Panc1 (cell line): Measurements from ENCODE around the gene MYO6. TPM values are rescaled to one million over a fixed set of nuclear protein-coding genes. Genes with fewer than 3 reads are reported as not detected.

Source experiments
- ATAC-seq: fragments of 200-7000 bp; cut with Tn5 transposase; 2 replicates; pipeline ENCODE4 v1.9.1; 2020; ENCODE audit warnings: mild to moderate bottlenecking, moderate library complexity
- BruUV-seq: library from RNA; stranded (reverse); fragments of 400-500 nt; replicated peaks from 2 replicates; lab custom pipeline; 2021; lab: Mats Ljungman, UMichigan
- CTCF ChIA-PET: fragments of 300-600 bp; sonication (Branson Sonifier 250); formaldehyde crosslinking; loops from one replicate; lab custom pipeline; 2022; ENCODE audit warnings: antibody characterized with exemption; lab: Charles Lee
- POLR2A ChIA-PET: fragments of 300-600 bp; sonication (Branson Sonifier 250); formaldehyde crosslinking; loops from one replicate; lab custom pipeline; 2022; ENCODE audit warnings: antibody characterized with exemption; lab: Charles Lee
- DNase-seq: peaks from one replicate; pipeline ENCODE4 v3.0.0-alpha.2; 2010; ENCODE audit warnings: low read depth, low spot score
- H3K27ac ChIP-seq: 2 replicates; pipeline ENCODE4 v1.5.1; 2011; ENCODE audit warnings: mild to moderate bottlenecking, low read length, inconsistent platforms
- H3K27me3 ChIP-seq: fragments of 200-500 bp; sonication (Bioruptor generic); 2 replicates; pipeline ENCODE4 v1.6.0; 2014; ENCODE audit warnings: low read length, inconsistent platforms; ENCODE audit not compliant: control insufficient read depth, insufficient read depth
- H3K36me3 ChIP-seq: fragments of 200-500 bp; sonication (Bioruptor generic); 2 replicates; pipeline ENCODE4 v1.5.1; 2014; ENCODE audit warnings: inconsistent platforms, mild to moderate bottlenecking, low read length, moderate library complexity; ENCODE audit not compliant: control insufficient read depth, insufficient read depth
- H3K4me1 ChIP-seq: 2 replicates; pipeline ENCODE4 v1.5.1; 2011; ENCODE audit warnings: inconsistent platforms, mild to moderate bottlenecking, low read length, moderate library complexity; ENCODE audit not compliant: control insufficient read depth, insufficient read depth
- H3K4me3 ChIP-seq, 2 experiments: 2 replicates each; pipeline ENCODE4 v1.5.1; 2011 to 2012; ENCODE audit warnings: low read depth in 2 of 2, low read length in 2 of 2, mild to moderate bottlenecking in 2 of 2, inconsistent platforms in 1 of 2, moderate library complexity in 1 of 2
- H3K9me3 ChIP-seq: fragments of 200-500 bp; sonication (Bioruptor generic); 2 replicates; pipeline ENCODE4 v1.5.1; 2014; ENCODE audit warnings: low read depth, mild to moderate bottlenecking, inconsistent platforms, low read length, moderate library complexity; ENCODE audit not compliant: control insufficient read depth, insufficient read depth
- POLR2AphosphoS5 ChIP-seq: IDR thresholded peaks from 2 replicates; pipeline ENCODE4 v1.6.1; 2012; ENCODE audit warnings: mild to moderate bottlenecking, low read depth, low read length, moderate library complexity
- SIN3A ChIP-seq: IDR thresholded peaks from 2 replicates; pipeline ENCODE4 v1.6.1; 2012; ENCODE audit warnings: low read depth, mild to moderate bottlenecking, low read length, moderate library complexity, borderline replicate concordance; ENCODE audit not compliant: insufficient read depth
- TCF7L2 ChIP-seq: IDR thresholded peaks from 2 replicates; pipeline ENCODE4 v1.6.1; 2011; ENCODE audit warnings: mild to moderate bottlenecking, low read depth, low read length, inconsistent platforms
- in situ Hi-C: cut with HindIII; loops from 2 replicates; pipeline ENCODE4 v1.10.0; 2016; ENCODE audit warnings: low sequenced_read_pairs, low pct_unique_long_range_greater_than_20kb
- intact Hi-C: fragments of 100-400 bp; cut with micrococcal nuclease; formaldehyde crosslinking; loops from one replicate; pipeline ENCODE4 v1.10.0; 2022; ENCODE audit not compliant: unreplicated experiment
- total RNA-seq: library from RNA; stranded (reverse); gene quantifications from one replicate; pipeline ENCODE4 v1.2.1, GENCODE V29; 2021; ENCODE audit not compliant: unreplicated experiment
- TF ChIP-seq, protein P1 (sequence below), 2 experiments: IDR thresholded peaks; 2 replicates each; pipeline ENCODE4 v1.6.1; 2011 to 2012; ENCODE audit warnings: low read depth in 2 of 2, control low read depth in 1 of 2, low read length in 1 of 2, mild to moderate bottlenecking in 1 of 2, moderate library complexity in 1 of 2; ENCODE audit not compliant: insufficient read depth in 1 of 2
- TF ChIP-seq, protein P2 (sequence below): fragments of 450-650 bp; IDR thresholded peaks from 2 replicates; pipeline ENCODE4 v1.5.1; 2017; ENCODE audit warnings: mild to moderate bottlenecking

The MYO6 gene
- total RNA-seq, 1 experiment from 2014 or later = 52.3 TPM

DNA sequence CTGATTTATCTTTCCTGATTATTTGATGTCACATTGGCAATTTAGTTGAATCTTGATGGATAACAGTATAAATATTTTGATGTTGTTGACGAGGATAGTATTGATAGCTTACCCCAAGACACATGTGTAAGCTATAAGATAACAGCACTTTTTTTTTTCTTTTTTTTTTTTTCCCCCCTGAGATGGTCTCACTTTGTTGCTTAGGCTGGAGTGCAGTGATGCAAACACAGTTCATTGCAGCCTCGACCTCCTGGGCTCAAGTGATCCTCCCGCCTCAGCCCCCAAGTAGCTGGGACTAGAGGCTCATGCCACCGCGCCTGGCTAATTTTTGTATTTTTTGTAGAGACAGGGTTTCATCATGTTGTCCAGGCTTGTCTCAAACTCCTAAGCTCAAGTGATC lies 21.8 kb downstream of the MYO6 start:
- no peak overlapping the region for H3K4me3 ChIP-seq
- H3K27ac ChIP-seq = no peak overlapping the region
- H3K36me3 ChIP-seq = no peaks in the 10 kb centered on the region
- TF ChIP-seq SIN3A (no peak), TCF7L2 (no peak), POLR2AphosphoS5 (no peak)
- TF ChIP-seq, protein P1, sequence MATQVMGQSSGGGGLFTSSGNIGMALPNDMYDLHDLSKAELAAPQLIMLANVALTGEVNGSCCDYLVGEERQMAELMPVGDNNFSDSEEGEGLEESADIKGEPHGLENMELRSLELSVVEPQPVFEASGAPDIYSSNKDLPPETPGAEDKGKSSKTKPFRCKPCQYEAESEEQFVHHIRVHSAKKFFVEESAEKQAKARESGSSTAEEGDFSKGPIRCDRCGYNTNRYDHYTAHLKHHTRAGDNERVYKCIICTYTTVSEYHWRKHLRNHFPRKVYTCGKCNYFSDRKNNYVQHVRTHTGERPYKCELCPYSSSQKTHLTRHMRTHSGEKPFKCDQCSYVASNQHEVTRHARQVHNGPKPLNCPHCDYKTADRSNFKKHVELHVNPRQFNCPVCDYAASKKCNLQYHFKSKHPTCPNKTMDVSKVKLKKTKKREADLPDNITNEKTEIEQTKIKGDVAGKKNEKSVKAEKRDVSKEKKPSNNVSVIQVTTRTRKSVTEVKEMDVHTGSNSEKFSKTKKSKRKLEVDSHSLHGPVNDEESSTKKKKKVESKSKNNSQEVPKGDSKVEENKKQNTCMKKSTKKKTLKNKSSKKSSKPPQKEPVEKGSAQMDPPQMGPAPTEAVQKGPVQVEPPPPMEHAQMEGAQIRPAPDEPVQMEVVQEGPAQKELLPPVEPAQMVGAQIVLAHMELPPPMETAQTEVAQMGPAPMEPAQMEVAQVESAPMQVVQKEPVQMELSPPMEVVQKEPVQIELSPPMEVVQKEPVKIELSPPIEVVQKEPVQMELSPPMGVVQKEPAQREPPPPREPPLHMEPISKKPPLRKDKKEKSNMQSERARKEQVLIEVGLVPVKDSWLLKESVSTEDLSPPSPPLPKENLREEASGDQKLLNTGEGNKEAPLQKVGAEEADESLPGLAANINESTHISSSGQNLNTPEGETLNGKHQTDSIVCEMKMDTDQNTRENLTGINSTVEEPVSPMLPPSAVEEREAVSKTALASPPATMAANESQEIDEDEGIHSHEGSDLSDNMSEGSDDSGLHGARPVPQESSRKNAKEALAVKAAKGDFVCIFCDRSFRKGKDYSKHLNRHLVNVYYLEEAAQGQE (IDR thresholded peaks at IDR 0.05; ENCODE audit: insufficient read depth in 1 of 2, low read depth in 2 of 2, low read length in 1 of 2) = no peak
- TF ChIP-seq, protein P2, sequence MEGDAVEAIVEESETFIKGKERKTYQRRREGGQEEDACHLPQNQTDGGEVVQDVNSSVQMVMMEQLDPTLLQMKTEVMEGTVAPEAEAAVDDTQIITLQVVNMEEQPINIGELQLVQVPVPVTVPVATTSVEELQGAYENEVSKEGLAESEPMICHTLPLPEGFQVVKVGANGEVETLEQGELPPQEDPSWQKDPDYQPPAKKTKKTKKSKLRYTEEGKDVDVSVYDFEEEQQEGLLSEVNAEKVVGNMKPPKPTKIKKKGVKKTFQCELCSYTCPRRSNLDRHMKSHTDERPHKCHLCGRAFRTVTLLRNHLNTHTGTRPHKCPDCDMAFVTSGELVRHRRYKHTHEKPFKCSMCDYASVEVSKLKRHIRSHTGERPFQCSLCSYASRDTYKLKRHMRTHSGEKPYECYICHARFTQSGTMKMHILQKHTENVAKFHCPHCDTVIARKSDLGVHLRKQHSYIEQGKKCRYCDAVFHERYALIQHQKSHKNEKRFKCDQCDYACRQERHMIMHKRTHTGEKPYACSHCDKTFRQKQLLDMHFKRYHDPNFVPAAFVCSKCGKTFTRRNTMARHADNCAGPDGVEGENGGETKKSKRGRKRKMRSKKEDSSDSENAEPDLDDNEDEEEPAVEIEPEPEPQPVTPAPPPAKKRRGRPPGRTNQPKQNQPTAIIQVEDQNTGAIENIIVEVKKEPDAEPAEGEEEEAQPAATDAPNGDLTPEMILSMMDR = no peak
- no peak for ATAC-seq
- no peak for DNase-seq
- no TSS peak for BruUV-seq
- POLR2A ChIA-PET = no interaction called here
- in situ Hi-C loops = no loop called here
- H3K27me3 ChIP-seq = no peaks in the 10 kb centered on the region
- CTCF ChIA-PET = no interaction called here
- H3K4me1 ChIP-seq = no peaks in the 10 kb centered on the region
- no peaks in the 10 kb centered on the region for H3K9me3 ChIP-seq
- intact Hi-C loops = no loop called here

GRCh38 chr6:75775219-75775618 lies 26.2 kb downstream of the MYO6 start:
- Histone ChIP-seq H3K36me3 (no peaks in the 10 kb centered on the region), H3K4me1 (no peaks in the 10 kb centered on the region), H3K27me3 (no peaks in the 10 kb centered on the region), H3K9me3 (no peaks in the 10 kb centered on the region), H3K4me3 (no peak overlapping the region), H3K27ac (no peak overlapping the region)
- intact Hi-C loops (no loop called here), in situ Hi-C loops (no loop called here)
- CTCF ChIA-PET = interaction anchor here (0.7 kb wide), 1 partner anchor 110 kb away, joined by 5 read pairs; no protein-coding TSS in a partner anchor
- BruUV-seq = no TSS peak
- DNase-seq (no peak), ATAC-seq (no peak)
- TF ChIP-seq SIN3A (no peak), TCF7L2 (no peak), POLR2AphosphoS5 (no peak)
- TF ChIP-seq, protein P2 = no peak
- TF ChIP-seq, protein P1 (IDR thresholded peaks at IDR 0.05; ENCODE audit: insufficient read depth in 1 of 2, low read depth in 2 of 2, low read length in 1 of 2) = no peak
- POLR2A ChIA-PET = no interaction called here
